A673 (cell line): Measurements from ENCODE around the gene ROR2.

Experiments
- CTCF ChIP-seq: fragments of 300-800, 200-600 bp; sonication (generic); conservative IDR thresholded peaks from 2 replicates; pipeline ENCODE4 v1.5.1; 2017; ENCODE audit warnings: low read depth, mild to moderate bottlenecking, antibody characterized with exemption, low read length, moderate library complexity, mixed read lengths
- EZH2 ChIP-seq: fragments of 200-600 bp; sonication (generic); IDR thresholded peaks from 2 replicates; pipeline ENCODE4 v1.6.1; 2017; ENCODE audit warnings: borderline replicate concordance, low read depth, mild to moderate bottlenecking, mixed read lengths, antibody characterized with exemption, low read length; ENCODE audit not compliant: poor library complexity, severe bottlenecking

- TF ChIP-seq CTCF (no peak), EZH2 (no peak)
Observed at GRCh38 chr9:91678807-91679580, 271.0 kb downstream of the ROR2 start.
